ENCODE data around the gene KNSTRN. TPM values are rescaled to one million over a fixed set of nuclear protein-coding genes. Genes with fewer than 3 reads are reported as not detected.

KNSTRN gene
- total and polyA plus RNA-seq, 2 of the 13 experiments (the other 11 are each of a cell fraction or from before 2014, with no cell fraction given): 20.3 to 62.3 TPM

- TF ChIP-seq ZNF598 (CRISPR knock-in tag; IDR thresholded peaks at IDR 0.05; ENCODE audit: borderline replicate concordance) (no peak), ELK4 (CRISPR knock-in tag; IDR thresholded peaks at IDR 0.05; ENCODE audit: borderline replicate concordance) (no peak), ATF6 (CRISPR knock-in tag; conservative IDR thresholded peaks at IDR 0.05) (no peak), RAD21 (CRISPR knock-in tag; IDR thresholded peaks at IDR 0.05) (peak; percentile 37; the same call in 1 of the 2 replicates), PCBP2 (optimal IDR thresholded peaks at IDR 0.05; ENCODE audit: low read depth, low read length, poor library complexity, severe bottlenecking) (no peak), DRAP1 (CRISPR knock-in tag; IDR thresholded peaks at IDR 0.05) (no peak), DNMT1 (CRISPR knock-in tag; IDR thresholded peaks at IDR 0.05) (no peak)
Measured at GRCh38 chr15:40339621-40339945, 42.9 kb upstream of the KNSTRN start (continued).

GRCh38 chr15:40340038-40340739 is 42.3 kb upstream of the KNSTRN start:
- CTCF ChIA-PET (ENCODE audit: low intra/inter-chr PET ratio, low total read pairs): interaction anchor here (1.3 kb wide), 1 partner anchor 19 kb away, joined by 5 read pairs; no protein-coding TSS in a partner anchor
- peak; percentile 48 for ATAC-seq
- peaks cover 58% of the 10 kb centered on the region for H3K4me1 ChIP-seq (ENCODE audit: insufficient read depth, low read length)
- TF ChIP-seq KDM4B (CRISPR knock-in tag; IDR thresholded peaks at IDR 0.05) (peak; percentile 6; the same call in 1 of the 2 replicates), MTF1 (CRISPR knock-in tag; IDR thresholded peaks at IDR 0.05) (0 out of 2 replicates have a peak, but pooled peaks have one; percentile 21), ZBTB37 (CRISPR knock-in tag; IDR thresholded peaks at IDR 0.05) (peak; percentile 39; the same call in 1 of the 2 replicates), CEBPB (IDR thresholded peaks at IDR 0.05; ENCODE audit: borderline replicate concordance, low read depth, low read length) (no peak), ZBTB46 (CRISPR knock-in tag; IDR thresholded peaks at IDR 0.05; ENCODE audit: borderline replicate concordance) (0 out of 2 replicates have a peak, but pooled peaks have one; percentile 21), ZNF563 (CRISPR knock-in tag; IDR thresholded peaks at IDR 0.05) (no peak), ZFX (CRISPR knock-in tag; IDR thresholded peaks at IDR 0.05; ENCODE audit: low read depth) (peak; percentile 74)

More at GRCh38 chr15:40340038-40340739, 42.3 kb upstream of the KNSTRN start:
- DNase-seq (ENCODE audit: low spot score) (no peak), FAIRE-seq (no peak)
- Histone ChIP-seq H3K9ac (ENCODE audit: insufficient read depth, low read depth, low read length) (peak overlapping the region; percentile 76), H3K27ac (ENCODE audit: extremely low read length, insufficient read depth, low read length) (peak overlapping the region; percentile 17), H3K79me2 (ENCODE audit: insufficient read depth, low read length) (no peaks in the 10 kb centered on the region), H3K4me3 (replicated peaks in 1 of 3; ENCODE audit: insufficient read depth in 1 of 3, low read depth in 2 of 3, low read length in 3 of 3) (peak overlapping the region; percentile 61 to 79 (median 68)), H4K20me1 (ENCODE audit: insufficient read depth, low read length) (peaks cover 4% of the 10 kb centered on the region; the same call in 1 of the 2 replicates), H2AFZ (ENCODE audit: low read length) (no peak overlapping the region), H3K9me3 (ENCODE audit: low read length) (no peaks in the 10 kb centered on the region), H3K36me3 (replicated peaks in 1 of 2; ENCODE audit: control insufficient read depth in 1 of 2, insufficient read depth in 2 of 2, low read length in 2 of 2) (no peaks in the 10 kb centered on the region; a peak in 1 of 5 replicates), H3K27me3 (ENCODE audit: control insufficient read depth in 1 of 2, insufficient read depth in 2 of 2, low read length in 2 of 2) (no peaks in the 10 kb centered on the region), H3K4me2 (ENCODE audit: low read depth, low read length) (peak overlapping the region; percentile 86)
- BruUV-seq (replicated peaks): TSS peak; percentile 76
- WGBS (ENCODE audit: low lambda C conversion rate): 0% methylated on average over 1 of the region's 14 CpGs
- POLR2A ChIA-PET: interaction anchor here (0.7 to 4.4 kb wide), 11 partner anchors 9 to 100 kb away, joined by 3 to 24 read pairs (median 4); partner anchors contain the start of genes BAHD1, INAFM2 and IVD
- in situ Hi-C loops (cut with HindIII; ENCODE audit: extremely low pct_ligation_motif_present, low pct_unique_long_range_greater_than_20kb) (no loop called here), intact Hi-C loops (cut with micrococcal nuclease; ENCODE audit: unreplicated experiment) (loop anchor here (2.0 kb wide), 1 partner anchor 81 kb away; no protein-coding TSS in a partner anchor)
